Peyer's patch (tissue), 4 donors: ENCODE results near the gene CACNA1G. TPM values are rescaled to one million over a fixed set of nuclear protein-coding genes. Genes with fewer than 3 reads are reported as not detected.

ENCODE experiments used
- DNase-seq, 3 donors: peaks; one replicate each; pipeline ENCODE4 v3.0.0-alpha.2; 2017 to 2019
- H3K27ac ChIP-seq, 4 donors: fragments of 200-600 bp; sonication (generic); one replicate each; pipeline ENCODE4 v1.5.1; 2016 to 2019
- H3K27me3 ChIP-seq, 2 donors: fragments of 200-600 bp; sonication (generic); one replicate each; pipeline ENCODE4 v1.5.1; 2019
- H3K36me3 ChIP-seq, 3 donors: fragments of 200-600 bp; sonication (generic); one replicate each; pipeline ENCODE4 v1.5.1; 2016 to 2019
- H3K4me1 ChIP-seq, 4 donors: fragments of 200-600 bp; sonication (generic); one replicate each; pipeline ENCODE4 v1.5.1; 2016 to 2019
- H3K4me3 ChIP-seq, 4 donors: fragments of 200-600 bp; sonication (generic); 1 replicate in 3 of 4; 2 replicates in 1 of 4; pipeline ENCODE4 v1.5.1; 2016 to 2019; ENCODE audit warnings: mild to moderate bottlenecking in 1 of 4
- H3K9me3 ChIP-seq, 4 donors: fragments of 200-600 bp; sonication (generic); one replicate each; pipeline ENCODE4 v1.5.1; 2016 to 2019; ENCODE audit warnings: mild to moderate bottlenecking in 1 of 4
- CTCF ChIP-seq, 6 experiments: fragments of 450-650 bp in 4 of 6; fragments of 200-600 bp in 2 of 6; sonication (generic) in 1 of 6; IDR thresholded peaks; one replicate each; pipeline ENCODE4 v1.5.1; 2017 to 2019; ENCODE audit warnings: antibody characterized with exemption in 6 of 6, mild to moderate bottlenecking in 3 of 6, moderate library complexity in 1 of 6
- POLR2A ChIP-seq, 2 donors: fragments of 450-650 bp; IDR thresholded peaks; one replicate each; pipeline ENCODE4 v1.5.1; 2017; ENCODE audit warnings: antibody characterized with exemption in 2 of 2, mild to moderate bottlenecking in 2 of 2, moderate library complexity in 2 of 2
- total RNA-seq, 4 donors: library from RNA; depleted of rRNA; stranded (reverse); fragments of >200 nt; gene quantifications; one replicate each; pipeline ENCODE4 v1.1.0, GENCODE V29; 2016

CACNA1G gene
- total RNA-seq, 4 donors from 2014 or later: not detected

- H3K36me3 ChIP-seq: no peaks in the 10 kb centered on the region
- no peak overlapping the region for H3K4me3 ChIP-seq
- TF ChIP-seq POLR2A (IDR thresholded peaks at IDR 0.05) (no peak), CTCF (IDR thresholded peaks at IDR 0.05) (no peak)
- H3K9me3 ChIP-seq: no peaks in the 10 kb centered on the region
- no peak for DNase-seq
- no peak overlapping the region for H3K27ac ChIP-seq
- H3K4me1 ChIP-seq: no peaks in the 10 kb centered on the region
- H3K27me3 ChIP-seq: no peaks in the 10 kb centered on the region
Measured at GRCh38 chr17:50521514-50521913, 39.0 kb upstream of the CACNA1G start.

- Histone ChIP-seq H3K4me3 (no peak overlapping the region), H3K4me1 (no peaks in the 10 kb centered on the region), H3K36me3 (no peaks in the 10 kb centered on the region), H3K9me3 (no peaks in the 10 kb centered on the region), H3K27ac (no peak overlapping the region), H3K27me3 (no peaks in the 10 kb centered on the region)
- no peak for TF ChIP-seq CTCF (IDR thresholded peaks at IDR 0.05)
- TF ChIP-seq POLR2A (IDR thresholded peaks at IDR 0.05): no peak
- no peak for DNase-seq
Measured at GRCh38 chr17:50522766-50523165, 37.7 kb upstream of the CACNA1G start.

- Histone ChIP-seq H3K27ac (no peak overlapping the region), H3K4me3 (no peak overlapping the region), H3K4me1 (no peaks in the 10 kb centered on the region), H3K27me3 (no peaks in the 10 kb centered on the region), H3K9me3 (no peaks in the 10 kb centered on the region), H3K36me3 (no peaks in the 10 kb centered on the region)
- no peak for TF ChIP-seq CTCF (IDR thresholded peaks at IDR 0.05)
- TF ChIP-seq POLR2A (IDR thresholded peaks at IDR 0.05): no peak
- DNase-seq: no peak
Measured at GRCh38 chr17:50523208-50523607, 37.3 kb upstream of the CACNA1G start.

- no peaks in the 10 kb centered on the region for H3K4me1 ChIP-seq
- no peak for DNase-seq
- no peak overlapping the region for H3K4me3 ChIP-seq
- no peaks in the 10 kb centered on the region for H3K27me3 ChIP-seq
- TF ChIP-seq CTCF (IDR thresholded peaks at IDR 0.05) (no peak), POLR2A (IDR thresholded peaks at IDR 0.05) (no peak)
- H3K36me3 ChIP-seq: no peaks in the 10 kb centered on the region
- no peaks in the 10 kb centered on the region for H3K9me3 ChIP-seq
- no peak overlapping the region for H3K27ac ChIP-seq
Measured at GRCh38 chr17:50524838-50525237, 35.7 kb upstream of the CACNA1G start.

GRCh38 chr17:50527155-50527762 is 33.3 kb upstream of the CACNA1G start:
- no peak for TF ChIP-seq CTCF (IDR thresholded peaks at IDR 0.05)
- no peak for TF ChIP-seq POLR2A (IDR thresholded peaks at IDR 0.05)
- Histone ChIP-seq H3K9me3 (no peaks in the 10 kb centered on the region), H3K4me3 (no peak overlapping the region), H3K27ac (no peak overlapping the region), H3K4me1 (peaks cover 0 to 7% (median 0%) of the 10 kb centered on the region in 4 donors), H3K27me3 (peaks cover 0 to 2% of the 10 kb centered on the region in 2 donors), H3K36me3 (no peaks in the 10 kb centered on the region)
- no peak for DNase-seq
